H1 (cell line): Measurements from ENCODE around the gene CSE1L. TPM values are rescaled to one million over a fixed set of nuclear protein-coding genes. Genes with fewer than 3 reads are reported as not detected.

Experiments
- BCL11A ChIP-seq, 2 experiments: IDR thresholded peaks; one replicate each; pipeline ENCODE4 v1.6.1; 2011; ENCODE audit warnings: low read depth in 2 of 2, low read length in 2 of 2, mild to moderate bottlenecking in 2 of 2
- CEBPB ChIP-seq: IDR thresholded peaks from 2 replicates; pipeline ENCODE4 v1.6.1; 2012; ENCODE audit warnings: low read depth, low read length
- CHD2 ChIP-seq: IDR thresholded peaks from 2 replicates; pipeline ENCODE4 v1.6.1; 2012; ENCODE audit warnings: low read length, improper control_type of control experiment
- HDAC2 ChIP-seq, 2 experiments: fragments of 300-600 bp in 1 of 2; sonication (generic) in 1 of 2; IDR thresholded peaks; 2 replicates each; pipeline ENCODE4 v1.6.1; 2011 to 2012; ENCODE audit warnings: low read depth in 2 of 2, low read length in 2 of 2, mild to moderate bottlenecking in 2 of 2, moderate library complexity in 2 of 2, borderline replicate concordance in 1 of 2, inconsistent platforms in 1 of 2
- JUND ChIP-seq: IDR thresholded peaks from 2 replicates; pipeline ENCODE4 v1.6.1; 2011; ENCODE audit warnings: mild to moderate bottlenecking, improper control_type of control experiment, low read length
- NRF1 ChIP-seq: IDR thresholded peaks from 2 replicates; pipeline ENCODE4 v1.6.1; 2011; ENCODE audit warnings: mild to moderate bottlenecking, low read depth, low read length, improper control_type of control experiment
- SIX5 ChIP-seq: IDR thresholded peaks from 2 replicates; pipeline ENCODE4 v1.6.1; 2011; ENCODE audit warnings: mild to moderate bottlenecking, low read depth, low read length
- SRF ChIP-seq: IDR thresholded peaks from 2 replicates; pipeline ENCODE4 v1.6.1; 2011; ENCODE audit warnings: mild to moderate bottlenecking, low read depth, low read length, moderate library complexity
- TAF1 ChIP-seq: IDR thresholded peaks from 2 replicates; pipeline ENCODE4 v1.6.1; 2011; ENCODE audit warnings: mild to moderate bottlenecking, low read depth, low read length
- polyA plus RNA-seq, 7 experiments: library from polyadenylated mRNA; depleted of rRNA in 3 of 7; stranded (reverse) in 5 of 7; unstranded in 2 of 7; fragments of >200 nt in 5 of 7; fragments of 200-250 nt in 2 of 7; gene quantifications; 1 replicate in 5 of 7; 2 replicates in 1 of 7; 4 replicates in 1 of 7; pipeline versions ENCODE4 v1.2.1 to v1.2.3, GENCODE V29; 2011 to 2013; ENCODE audit warnings: missing spikeins in 2 of 7, mixed read lengths in 2 of 7
- total RNA-seq: library from RNA; stranded (reverse); fragmentation: NEBNext Ultra II Directional; extraction: Animal tissue kit (Norgen Biotek cat#: 25700); gene quantifications from 2 replicates; pipeline ENCODE4 v1.2.1, GENCODE V29; 2021
- TF ChIP-seq, protein P1 (sequence below), 3 experiments: IDR thresholded peaks; 1 replicate in 2 of 3; 2 replicates in 1 of 3; pipeline versions ENCODE4 v1.5.1 to v1.6.1; 2011; ENCODE audit warnings: low read length in 3 of 3, mild to moderate bottlenecking in 3 of 3, inconsistent platforms in 2 of 3, low read depth in 1 of 3, moderate library complexity in 1 of 3; ENCODE audit not compliant: insufficient read depth in 1 of 3; ENCODE audit errors: control extremely low read depth in 1 of 3

The CSE1L gene
- total and polyA plus RNA-seq, 2 of the 8 experiments (the other 6 are each of a cell fraction or from before 2014, with no cell fraction given): 94.1 to 269 TPM

GRCh38 chr20:49030954-49031619, 15.0 kb upstream of the CSE1L start (continued):
- TF ChIP-seq HDAC2 (IDR thresholded peaks at IDR 0.05; ENCODE audit: borderline replicate concordance in 1 of 2, low read depth in 2 of 2, low read length in 2 of 2) (no peak), SRF (no peak), SIX5 (no peak), NRF1 (no peak), BCL11A (IDR thresholded peaks at IDR 0.05; ENCODE audit: low read depth in 2 of 2, low read length in 2 of 2) (no peak), JUND (no peak), TAF1 (no peak), CHD2 (no peak), CEBPB (no peak)
- TF ChIP-seq, protein P1, sequence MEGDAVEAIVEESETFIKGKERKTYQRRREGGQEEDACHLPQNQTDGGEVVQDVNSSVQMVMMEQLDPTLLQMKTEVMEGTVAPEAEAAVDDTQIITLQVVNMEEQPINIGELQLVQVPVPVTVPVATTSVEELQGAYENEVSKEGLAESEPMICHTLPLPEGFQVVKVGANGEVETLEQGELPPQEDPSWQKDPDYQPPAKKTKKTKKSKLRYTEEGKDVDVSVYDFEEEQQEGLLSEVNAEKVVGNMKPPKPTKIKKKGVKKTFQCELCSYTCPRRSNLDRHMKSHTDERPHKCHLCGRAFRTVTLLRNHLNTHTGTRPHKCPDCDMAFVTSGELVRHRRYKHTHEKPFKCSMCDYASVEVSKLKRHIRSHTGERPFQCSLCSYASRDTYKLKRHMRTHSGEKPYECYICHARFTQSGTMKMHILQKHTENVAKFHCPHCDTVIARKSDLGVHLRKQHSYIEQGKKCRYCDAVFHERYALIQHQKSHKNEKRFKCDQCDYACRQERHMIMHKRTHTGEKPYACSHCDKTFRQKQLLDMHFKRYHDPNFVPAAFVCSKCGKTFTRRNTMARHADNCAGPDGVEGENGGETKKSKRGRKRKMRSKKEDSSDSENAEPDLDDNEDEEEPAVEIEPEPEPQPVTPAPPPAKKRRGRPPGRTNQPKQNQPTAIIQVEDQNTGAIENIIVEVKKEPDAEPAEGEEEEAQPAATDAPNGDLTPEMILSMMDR (IDR thresholded peaks at IDR 0.05; ENCODE audit: control extremely low read depth in 1 of 3, insufficient read depth in 1 of 3, low read depth in 1 of 3, low read length in 3 of 3): no peak
